ENCODE measurements around the gene EDRF1.
"Not testable (repeated sequence)": the region's sequence is repeated elsewhere in the genome, so short reads cannot be mapped to it uniquely, and the experiment has no call there.

EDRF1 gene

DNA sequence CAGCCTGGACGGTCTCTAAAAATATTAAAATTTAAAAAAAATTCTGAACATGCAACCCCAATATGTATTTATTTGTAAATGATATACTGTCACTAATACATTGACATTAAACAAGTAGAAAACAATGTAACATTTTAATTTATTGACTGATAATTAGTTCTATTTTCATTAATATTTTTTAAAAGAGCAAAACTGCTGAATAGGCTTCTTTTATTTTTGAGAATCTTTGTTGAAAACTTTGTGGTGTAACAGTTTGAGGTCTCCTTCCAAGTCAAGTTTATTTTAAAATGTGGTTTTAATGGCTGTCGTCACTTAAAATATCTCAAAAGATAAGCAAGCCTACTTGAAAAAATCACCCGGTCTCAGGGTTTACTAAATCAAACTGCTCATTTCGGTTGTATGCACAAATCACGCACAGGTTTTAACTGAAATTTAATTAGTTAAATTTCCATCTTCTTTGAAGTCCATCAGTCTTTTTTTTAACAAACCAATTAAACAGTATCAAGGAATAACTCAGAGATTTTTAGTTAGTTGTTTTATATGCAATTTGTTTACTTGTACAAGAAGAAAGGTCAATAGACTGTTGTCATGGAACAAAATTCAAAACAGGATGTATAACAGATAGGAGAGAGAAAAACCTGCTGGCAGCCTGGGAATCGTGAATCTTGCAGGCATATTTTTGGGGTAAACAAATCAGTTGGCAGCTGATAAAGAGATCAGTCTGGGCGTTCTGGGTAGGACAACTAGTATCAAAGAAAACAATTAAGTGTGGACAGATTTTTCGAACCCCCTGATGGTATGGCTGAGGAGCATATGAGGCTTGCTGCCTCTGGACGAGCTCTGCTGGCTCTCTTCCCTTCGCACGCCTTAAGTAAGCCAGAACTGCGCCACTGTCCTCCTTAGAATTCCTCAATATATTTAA, 9.7 kb upstream of the EDRF1 start:
- no peak for DNase-seq

- no peak for DNase-seq
Measured at GRCh38 chr10:125711110-125711750, 8.3 kb upstream of the EDRF1 start.

DNA sequence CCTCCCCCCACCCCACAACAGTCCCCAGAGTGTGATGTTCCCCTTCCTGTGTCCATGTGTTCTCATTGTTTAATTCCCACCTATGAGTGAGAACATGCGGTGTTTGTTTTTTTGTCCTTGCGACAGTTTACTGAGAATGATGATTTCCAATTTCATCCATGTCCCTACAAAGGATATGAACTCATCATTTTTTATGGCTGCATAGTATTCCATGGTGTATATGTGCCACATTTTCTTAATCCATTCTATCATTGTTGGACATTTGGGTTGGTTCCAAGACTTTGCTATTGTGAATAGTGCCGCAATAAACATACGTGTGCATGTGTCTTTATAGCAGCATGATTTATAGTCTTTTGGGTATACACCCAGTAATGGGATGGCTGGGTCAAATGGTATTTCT, 4.8 kb upstream of the EDRF1 start:
- not testable (repeated sequence) for DNase-seq

- DNase-seq: no peak
Measured at GRCh38 chr10:125720002-125720382, 483 bp downstream of the EDRF1 start.

DNA sequence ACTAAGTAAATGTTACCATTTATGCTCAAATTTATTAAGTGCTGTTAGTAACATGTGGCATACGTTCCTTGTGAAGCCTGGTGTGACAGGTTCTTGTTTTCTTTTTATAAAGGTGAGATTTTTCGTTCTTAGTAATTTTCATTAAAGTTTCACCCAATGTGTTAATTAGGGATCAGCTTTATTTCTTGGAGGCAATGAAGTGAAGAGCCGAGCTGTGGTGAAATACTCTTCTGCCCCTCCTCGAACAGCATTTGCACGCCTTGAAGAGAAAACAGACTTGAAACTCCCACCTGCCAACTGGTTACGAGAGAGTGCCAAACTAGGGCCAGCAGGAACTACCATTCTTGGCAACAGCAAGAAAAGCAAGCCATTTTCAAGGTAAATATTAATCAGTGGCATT, 1.5 kb downstream of the EDRF1 start:
- no peak for DNase-seq

GRCh38 chr10:125722811-125723210, 3.3 kb downstream of the EDRF1 start:
- no peak for DNase-seq

- no peak for DNase-seq
Measured at GRCh38 chr10:125726914-125727313, 7.4 kb downstream of the EDRF1 start.

DNA sequence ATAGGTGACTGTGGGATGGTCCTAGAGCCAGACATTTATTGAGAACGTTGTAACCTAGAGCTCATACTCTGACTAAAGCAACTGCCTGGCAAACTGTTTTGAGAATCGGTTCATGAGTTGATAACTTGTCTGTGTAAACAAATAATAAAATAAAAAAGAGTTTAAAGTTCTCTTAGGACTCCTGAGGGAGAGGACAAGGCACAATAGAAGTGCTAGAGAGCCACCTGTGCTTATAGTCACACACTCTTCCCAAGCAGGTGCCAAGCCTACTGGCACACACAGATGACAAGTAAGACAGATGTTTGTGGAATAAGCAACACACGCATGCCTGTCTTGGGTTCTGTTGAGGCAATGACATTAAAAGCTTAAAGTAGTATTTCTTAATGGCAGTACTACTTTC, 7.9 kb downstream of the EDRF1 start:
- DNase-seq: no peak

GRCh38 chr10:125734148-125734547, 14.6 kb downstream of the EDRF1 start:
- DNase-seq: no peak

DNA sequence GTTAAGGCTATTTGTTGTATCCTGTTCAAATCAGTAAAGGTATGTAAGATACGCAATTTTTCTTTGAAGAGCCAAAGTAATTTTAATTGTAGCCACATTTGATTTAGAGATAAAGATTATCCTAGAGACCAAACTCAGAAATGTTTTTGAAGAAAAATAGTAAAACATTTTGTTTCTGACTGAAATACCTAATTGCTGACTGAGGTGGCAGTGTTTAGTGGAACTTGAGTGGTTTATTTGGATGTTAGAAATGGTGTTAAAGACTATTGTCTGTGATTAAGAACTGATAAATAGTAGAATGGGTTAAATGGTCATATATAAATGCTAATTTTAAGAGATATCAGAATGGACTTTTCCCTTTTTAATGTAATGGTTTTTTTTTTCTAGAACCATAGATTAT, 15.3 kb downstream of the EDRF1 start:
- no peak for DNase-seq

GRCh38 chr10:125738206-125738605, 18.7 kb downstream of the EDRF1 start:
- no peak for DNase-seq

GRCh38 chr10:125739994-125740679, 20.6 kb downstream of the EDRF1 start:
- no peak for DNase-seq

GRCh38 chr10:125742465-125742864, 23.0 kb downstream of the EDRF1 start:
- DNase-seq: no peak

- no peak for DNase-seq
Measured at GRCh38 chr10:125744909-125745308, 25.4 kb downstream of the EDRF1 start.

DNA sequence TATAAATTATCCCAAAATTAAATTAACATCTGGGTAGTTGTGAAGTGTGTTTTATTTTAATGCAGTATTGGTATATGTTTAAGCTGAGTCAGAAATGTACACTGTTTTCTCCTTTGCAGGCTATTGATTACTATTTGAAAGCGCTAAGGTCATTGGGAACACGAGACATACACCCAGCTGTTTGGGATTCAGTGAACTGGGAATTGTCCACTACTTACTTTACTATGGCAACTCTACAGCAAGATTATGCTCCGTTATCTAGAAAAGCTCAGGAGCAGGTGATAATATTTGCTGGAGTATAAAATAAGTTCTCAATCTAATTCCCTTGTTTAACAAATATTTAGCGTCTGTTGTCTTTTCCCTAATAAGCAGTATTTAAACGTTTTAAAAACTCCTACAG, 27.9 kb downstream of the EDRF1 start:
- DNase-seq: no peak

- DNase-seq: no peak
Measured at GRCh38 chr10:125756196-125756595, 36.7 kb downstream of the EDRF1 start.

DNA sequence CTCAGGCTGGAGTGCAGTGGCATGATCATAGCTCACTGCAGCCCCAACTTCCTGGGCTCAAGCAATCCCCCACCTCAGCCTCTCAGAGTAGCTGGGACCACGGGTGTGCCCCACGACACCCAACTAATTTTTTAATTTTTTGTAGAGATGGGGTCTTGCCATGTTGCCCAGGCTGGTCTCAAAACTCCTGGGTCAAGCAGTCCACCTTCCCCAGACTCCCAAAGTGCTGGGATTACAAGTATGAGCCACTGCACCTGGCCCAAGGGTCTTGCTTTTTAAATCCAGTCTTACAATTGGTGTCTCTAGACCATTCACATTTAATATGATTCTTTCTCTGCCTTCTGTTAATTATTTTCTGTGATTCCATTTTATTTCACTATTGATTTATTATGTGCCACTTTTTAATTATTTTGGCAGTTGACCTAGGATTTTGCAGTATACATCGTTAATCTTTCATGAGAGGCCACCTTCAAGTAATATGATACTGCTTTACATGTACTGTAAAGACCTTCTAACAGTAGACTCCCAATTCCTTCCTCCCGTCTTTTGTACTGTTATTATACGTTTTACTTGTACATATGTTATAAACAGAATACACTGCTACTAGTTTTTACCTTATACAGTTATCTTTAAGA, 37.5 kb downstream of the EDRF1 start:
- DNase-seq: no peak

- no peak for DNase-seq
Measured at GRCh38 chr10:125757742-125758141, 38.2 kb downstream of the EDRF1 start.

- DNase-seq: no peak
Measured at GRCh38 chr10:125761961-125762360, 42.5 kb downstream of the EDRF1 start.

- no peak for DNase-seq
Measured at GRCh38 chr10:125762692-125763648, 43.5 kb downstream of the EDRF1 start.

- no peak for DNase-seq
Measured at GRCh38 chr10:125765835-125766234, 46.3 kb downstream of the EDRF1 start.

DNA sequence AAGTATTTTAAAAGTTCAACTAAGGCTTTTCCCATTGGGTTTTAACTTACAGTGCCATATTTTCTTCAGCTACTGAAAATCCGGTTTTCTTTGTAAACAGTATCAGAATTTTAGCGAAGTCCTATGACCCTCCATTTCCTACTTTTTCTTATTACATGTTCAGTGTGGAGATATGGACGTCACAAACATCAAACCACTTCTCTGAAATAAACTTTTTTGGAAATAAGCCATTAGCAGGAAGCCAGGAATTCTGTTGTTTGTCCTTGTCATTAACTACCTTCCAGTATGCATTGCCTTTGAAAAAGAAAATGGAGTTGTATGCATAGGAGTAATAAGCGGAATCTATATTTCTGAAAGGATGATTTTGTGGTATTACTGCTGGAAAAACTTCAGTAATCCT, 47.0 kb downstream of the EDRF1 start:
- DNase-seq: no peak
